GM23338 (cell line): Measurements from ENCODE around the gene ZNF485. TPM values are rescaled to one million over a fixed set of nuclear protein-coding genes. Genes with fewer than 3 reads are reported as not detected.

ENCODE experiments used
- ATAC-seq: fragments of 200-7000 bp; cut with Tn5 transposase; 3 replicates; pipeline ENCODE4 v1.9.1; 2020
- DNase-seq: peaks from one replicate; pipeline ENCODE4 v3.0.0-alpha.2; 2015; ENCODE audit warnings: low spot score
- H2AFZ ChIP-seq: fragments of 200-600 bp; sonication (generic); 2 replicates; pipeline ENCODE4 v1.8.0; 2016; ENCODE audit warnings: antibody characterized with exemption, mild to moderate bottlenecking, moderate library complexity
- H3F3A ChIP-seq: fragments of 200-600 bp; sonication (generic); replicated peaks from 2 replicates; pipeline ENCODE4 v1.8.0; 2017; ENCODE audit warnings: antibody characterized with exemption, mixed run types, low read depth
- H3K27ac ChIP-seq: fragments of 200-600 bp; sonication (generic); 2 replicates; pipeline ENCODE4 v1.6.1; 2016; ENCODE audit warnings: low read depth
- H3K27me3 ChIP-seq: fragments of 200-600 bp; sonication (generic); 2 replicates; pipeline ENCODE4 v1.8.0; 2016; ENCODE audit warnings: mild to moderate bottlenecking, mixed run types, moderate library complexity; ENCODE audit not compliant: insufficient read depth
- H3K36me3 ChIP-seq: fragments of 200-600 bp; sonication (generic); 2 replicates; pipeline ENCODE4 v1.8.0; 2016; ENCODE audit warnings: mild to moderate bottlenecking; ENCODE audit not compliant: insufficient read depth
- H3K4me1 ChIP-seq: fragments of 200-600 bp; sonication (generic); 2 replicates; pipeline ENCODE4 v1.8.0; 2016; ENCODE audit warnings: mild to moderate bottlenecking, moderate library complexity; ENCODE audit not compliant: insufficient read depth
- H3K4me2 ChIP-seq: fragments of 200-600 bp; sonication (generic); 2 replicates; pipeline ENCODE4 v1.7.1; 2017; ENCODE audit warnings: mixed run types
- H3K4me3 ChIP-seq: fragments of 200-600 bp; sonication (generic); 2 replicates; pipeline ENCODE4 v1.6.1; 2016; ENCODE audit warnings: mixed run types
- H3K79me2 ChIP-seq: fragments of 200-600 bp; sonication (generic); replicated peaks from 2 replicates; pipeline ENCODE4 v1.8.0; 2017; ENCODE audit warnings: mild to moderate bottlenecking; ENCODE audit not compliant: insufficient read depth
- H3K9me2 ChIP-seq: fragments of 200-600 bp; sonication (generic); 2 replicates; pipeline ENCODE4 v1.8.0; 2017; ENCODE audit not compliant: insufficient read depth
- H4K20me1 ChIP-seq: fragments of 200-600 bp; sonication (generic); replicated peaks from 2 replicates; pipeline ENCODE4 v1.8.0; 2017; ENCODE audit warnings: mild to moderate bottlenecking; ENCODE audit not compliant: insufficient read depth
- H3K27ac Mint-ChIP-seq: 2 replicates; pipeline ENCODE4 v1.8.0; 2020; ENCODE audit warnings: inconsistent platforms, mild to moderate bottlenecking, moderate library complexity, mixed read lengths
- H3K27me3 Mint-ChIP-seq: 3 replicates; pipeline ENCODE4 v1.8.0; 2022; ENCODE audit warnings: low read depth, mild to moderate bottlenecking, moderate library complexity, mixed read lengths, inconsistent platforms; ENCODE audit not compliant: insufficient read depth, poor library complexity
- H3K36me3 Mint-ChIP-seq: 3 replicates; pipeline ENCODE4 v1.8.0; 2021; ENCODE audit warnings: low read depth, mild to moderate bottlenecking, inconsistent platforms, moderate library complexity, mixed read lengths
- H3K4me1 Mint-ChIP-seq: 3 replicates; pipeline ENCODE4 v1.8.0; 2020; ENCODE audit warnings: mild to moderate bottlenecking, inconsistent platforms, mixed read lengths
- H3K4me3 Mint-ChIP-seq: 3 replicates; pipeline ENCODE4 v1.8.0; 2021; ENCODE audit warnings: moderate library complexity, mild to moderate bottlenecking, inconsistent platforms, mixed read lengths
- H3K9me3 Mint-ChIP-seq: 3 replicates; pipeline ENCODE4 v1.8.0; 2020; ENCODE audit warnings: moderate library complexity, mild to moderate bottlenecking, inconsistent platforms, mixed read lengths
- CREB1 ChIP-seq: fragments of 250-450 bp; sonication (Bioruptor Pico); IDR thresholded peaks from 2 replicates; pipeline ENCODE4 v1.5.0; 2020; ENCODE audit warnings: low read depth, mild to moderate bottlenecking, moderate library complexity
- CTCF ChIP-seq, 2 experiments: fragments of 200-600 bp in 1 of 2; sonication (generic) in 1 of 2; conservative IDR thresholded peaks; 2 replicates each; pipeline versions ENCODE4 v1.5.1 to v1.6.1; 2016 to 2017; ENCODE audit warnings: antibody characterized with exemption in 2 of 2, low read depth in 2 of 2, mild to moderate bottlenecking in 2 of 2, moderate library complexity in 1 of 2
- ETS1 ChIP-seq: IDR thresholded peaks from 2 replicates; pipeline ENCODE4 v1.6.1; 2016; ENCODE audit warnings: antibody characterized with exemption
- EZH2 ChIP-seq: fragments of 200-600 bp; sonication (generic); IDR thresholded peaks from one replicate; pipeline ENCODE4 v1.8.0; 2017; ENCODE audit warnings: antibody characterized with exemption, mild to moderate bottlenecking, low read depth; ENCODE audit not compliant: unreplicated experiment
- REST ChIP-seq: IDR thresholded peaks from one replicate; pipeline ENCODE4 v1.6.1; 2018; ENCODE audit warnings: antibody characterized with exemption; ENCODE audit not compliant: unreplicated experiment
- STAT1 ChIP-seq: IDR thresholded peaks from one replicate; pipeline ENCODE4 v1.6.1; 2016; ENCODE audit warnings: antibody characterized with exemption; ENCODE audit not compliant: unreplicated experiment
- ZNF114 ChIP-seq: fragments of 250-450 bp; sonication (Bioruptor Pico); IDR thresholded peaks from 2 replicates; pipeline ENCODE4 v1.5.0; 2020; ENCODE audit warnings: mild to moderate bottlenecking, moderate library complexity
- ZNF462 ChIP-seq: fragments of 250-450 bp; sonication (Bioruptor Pico); IDR thresholded peaks from 2 replicates; pipeline ENCODE4 v1.5.0; 2020; ENCODE audit warnings: mild to moderate bottlenecking, moderate library complexity
- polyA plus RNA-seq: library from polyadenylated mRNA; unstranded; fragments of >200 nt; fragmentation: Nextera tagmentation; extraction: Ambion mirVana; gene quantifications from 2 replicates; pipeline ENCODE4 v1.2.1, GENCODE V29; 2016
- total RNA-seq: library from RNA; depleted of rRNA; stranded (reverse); fragments of >200 nt; shearing (Covaris generic); gene quantifications from 2 replicates; pipeline ENCODE4 v1.2.3, GENCODE V29; 2014

Gene ZNF485
- total and polyA plus RNA-seq, 2 experiments from 2014 or later: 5.7 to 7.8 TPM

GRCh38 chr10:43655311-43655710 lies 49.1 kb downstream of the ZNF485 start:
- H3K27ac Mint-ChIP-seq: no peak overlapping the region
- H3K9me3 Mint-ChIP-seq: no peaks in the 10 kb centered on the region
- H3K4me1 Mint-ChIP-seq: peaks cover 8% of the 10 kb centered on the region; the same call in 2 of the 3 replicates

More at GRCh38 chr10:43655311-43655710, 49.1 kb downstream of the ZNF485 start:
- ATAC-seq (no peak), DNase-seq (no peak)
- H3K36me3 Mint-ChIP-seq: no peaks in the 10 kb centered on the region
- Histone ChIP-seq H3K4me1 (no peaks in the 10 kb centered on the region), H3K27ac (no peak overlapping the region), H2AFZ (no peak overlapping the region), H4K20me1 (no peaks in the 10 kb centered on the region), H3K79me2 (no peaks in the 10 kb centered on the region), H3K9me2 (peaks cover 9% of the 10 kb centered on the region; the same call in 1 of the 2 replicates), H3K36me3 (no peaks in the 10 kb centered on the region), H3K4me3 (no peak overlapping the region), H3F3A (no peaks in the 10 kb centered on the region), H3K4me2 (no peak overlapping the region), H3K27me3 (peaks cover 3% of the 10 kb centered on the region; the same call in 1 of the 2 replicates)
- H3K27me3 Mint-ChIP-seq: peaks cover 1% of the 10 kb centered on the region
- no peak overlapping the region for H3K4me3 Mint-ChIP-seq
- TF ChIP-seq ZNF462 (CRISPR knock-in tag) (no peak), ZNF114 (CRISPR knock-in tag) (no peak), ETS1 (no peak), REST (no peak), CREB1 (no peak), EZH2 (no peak), CTCF (conservative IDR thresholded peaks at IDR 0.05; ENCODE audit: low read depth in 2 of 2) (no peak), STAT1 (no peak)
